ENCODE measurements around the gene ARSI. TPM values are rescaled to one million over a fixed set of nuclear protein-coding genes. Genes with fewer than 3 reads are reported as not detected.

Gene ARSI
- total RNA-seq, 1 donor from 2014 or later, result 4.2 TPM

DNA sequence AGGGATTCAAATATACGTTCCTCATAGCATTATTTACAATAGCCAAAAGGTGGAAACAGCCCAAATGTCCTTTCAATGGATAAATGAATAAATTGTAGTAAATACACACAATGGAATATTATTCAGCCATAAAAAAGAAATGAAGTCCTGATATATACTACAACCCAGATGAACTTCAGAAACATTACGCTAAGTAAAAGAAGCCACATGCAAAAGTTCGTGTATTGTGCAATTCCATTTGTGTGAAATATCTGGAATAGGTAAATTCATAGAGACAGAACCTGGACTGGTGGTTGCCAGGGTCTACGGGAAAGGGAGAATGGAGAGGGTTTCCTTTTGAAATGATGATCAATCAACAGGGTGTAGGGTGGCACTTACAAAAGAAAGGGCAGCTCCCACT, 12.5 kb upstream of the ARSI start:
- no peak for DNase-seq (ENCODE audit: low spot score)
- Mint-ChIP-seq H3K27me3 (ENCODE audit: insufficient read depth, low read depth) (peaks cover 13% of the 10 kb centered on the region), H3K9me3 (no peaks in the 10 kb centered on the region), H3K27ac (no peak overlapping the region), H3K4me1 (peaks cover 70% of the 10 kb centered on the region), H3K4me3 (no peak overlapping the region), H3K36me3 (no peaks in the 10 kb centered on the region)
- Histone ChIP-seq H2AFZ (replicated peaks) (no peak overlapping the region), H3K79me2 (ENCODE audit: low read depth) (no peaks in the 10 kb centered on the region), H4K20me1 (ENCODE audit: low read depth) (no peaks in the 10 kb centered on the region), H3K27me3 (no peaks in the 10 kb centered on the region), H3K9ac (no peak overlapping the region), H3K4me2 (no peak overlapping the region), H3K27ac (no peak overlapping the region), H3K4me1 (peaks cover 21% of the 10 kb centered on the region), H3K36me3 (no peaks in the 10 kb centered on the region), H3K9me3 (ENCODE audit: low read depth) (no peaks in the 10 kb centered on the region), H3F3A (ENCODE audit: low read depth) (peaks cover 7% of the 10 kb centered on the region), H3K4me3 (no peak overlapping the region)
- TF ChIP-seq EZH2 (IDR thresholded peaks at IDR 0.05) (no peak), EZH2phosphoT487 (IDR thresholded peaks at IDR 0.05) (no peak)
- TF ChIP-seq, protein P1, sequence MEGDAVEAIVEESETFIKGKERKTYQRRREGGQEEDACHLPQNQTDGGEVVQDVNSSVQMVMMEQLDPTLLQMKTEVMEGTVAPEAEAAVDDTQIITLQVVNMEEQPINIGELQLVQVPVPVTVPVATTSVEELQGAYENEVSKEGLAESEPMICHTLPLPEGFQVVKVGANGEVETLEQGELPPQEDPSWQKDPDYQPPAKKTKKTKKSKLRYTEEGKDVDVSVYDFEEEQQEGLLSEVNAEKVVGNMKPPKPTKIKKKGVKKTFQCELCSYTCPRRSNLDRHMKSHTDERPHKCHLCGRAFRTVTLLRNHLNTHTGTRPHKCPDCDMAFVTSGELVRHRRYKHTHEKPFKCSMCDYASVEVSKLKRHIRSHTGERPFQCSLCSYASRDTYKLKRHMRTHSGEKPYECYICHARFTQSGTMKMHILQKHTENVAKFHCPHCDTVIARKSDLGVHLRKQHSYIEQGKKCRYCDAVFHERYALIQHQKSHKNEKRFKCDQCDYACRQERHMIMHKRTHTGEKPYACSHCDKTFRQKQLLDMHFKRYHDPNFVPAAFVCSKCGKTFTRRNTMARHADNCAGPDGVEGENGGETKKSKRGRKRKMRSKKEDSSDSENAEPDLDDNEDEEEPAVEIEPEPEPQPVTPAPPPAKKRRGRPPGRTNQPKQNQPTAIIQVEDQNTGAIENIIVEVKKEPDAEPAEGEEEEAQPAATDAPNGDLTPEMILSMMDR (IDR thresholded peaks at IDR 0.05), result no peak

DNA sequence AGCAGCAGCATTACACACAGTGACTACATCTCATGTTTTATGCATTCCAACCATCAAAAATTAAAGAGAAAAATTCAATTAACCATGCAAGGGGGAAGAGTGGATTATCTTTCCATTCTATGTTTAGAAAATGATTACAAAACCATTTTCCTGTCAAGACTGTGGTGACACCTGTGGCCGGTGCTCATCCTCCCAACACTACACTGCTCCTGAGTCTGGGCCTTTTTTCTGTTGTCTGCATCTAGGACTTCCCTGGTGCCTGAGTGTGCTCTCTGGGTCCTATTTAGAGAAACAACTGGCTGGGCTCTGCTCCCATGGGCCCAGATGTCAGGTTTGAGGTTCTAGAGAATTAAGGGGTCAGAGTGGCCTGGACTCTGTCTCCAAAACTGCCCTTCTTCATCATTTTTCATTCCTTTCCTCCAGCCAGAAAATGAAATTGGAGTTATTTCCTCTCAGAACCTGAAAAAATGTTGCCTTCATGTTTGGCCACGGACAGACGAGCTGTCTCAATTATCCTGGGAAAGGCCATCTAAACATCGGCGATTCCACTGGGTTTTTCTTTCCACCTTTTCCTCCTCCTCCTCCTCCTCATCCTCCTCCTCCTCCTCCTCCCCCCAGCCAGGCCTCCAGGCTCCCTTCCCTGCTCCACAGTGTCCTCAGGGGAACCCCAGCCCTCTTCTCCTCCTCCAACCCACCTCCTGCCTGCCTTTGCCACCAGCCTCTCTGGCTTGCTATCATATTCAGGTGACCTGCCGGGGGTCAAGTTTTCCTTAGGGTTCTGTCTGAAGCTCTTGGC, 11.4 kb upstream of the ARSI start:
- no peak overlapping the region for H2AFZ ChIP-seq (replicated peaks)
- TF ChIP-seq EZH2 (IDR thresholded peaks at IDR 0.05), result no peak
- no peak for TF ChIP-seq EZH2phosphoT487 (IDR thresholded peaks at IDR 0.05)
- TF ChIP-seq, protein P1 (IDR thresholded peaks at IDR 0.05), result no peak
- Mint-ChIP-seq H3K4me1 (peaks cover 70% of the 10 kb centered on the region), H3K36me3 (no peaks in the 10 kb centered on the region), H3K27ac (no peak overlapping the region), H3K9me3 (no peaks in the 10 kb centered on the region), H3K4me3 (no peak overlapping the region), H3K27me3 (ENCODE audit: insufficient read depth, low read depth) (peaks cover 16% of the 10 kb centered on the region)
- no peaks in the 10 kb centered on the region for H3K27me3 ChIP-seq
- no peak for DNase-seq (ENCODE audit: low spot score)
- no peaks in the 10 kb centered on the region for H4K20me1 ChIP-seq (ENCODE audit: low read depth)
- H3F3A ChIP-seq (ENCODE audit: low read depth), result peaks cover 16% of the 10 kb centered on the region
- H3K9ac ChIP-seq, result no peak overlapping the region
- H3K9me3 ChIP-seq (ENCODE audit: low read depth), result no peaks in the 10 kb centered on the region
- H3K36me3 ChIP-seq, result no peaks in the 10 kb centered on the region
- no peak overlapping the region for H3K27ac ChIP-seq
- H3K4me2 ChIP-seq, result no peak overlapping the region
- H3K79me2 ChIP-seq (ENCODE audit: low read depth), result no peaks in the 10 kb centered on the region
- H3K4me1 ChIP-seq, result peaks cover 22% of the 10 kb centered on the region
- no peak overlapping the region for H3K4me3 ChIP-seq

DNA sequence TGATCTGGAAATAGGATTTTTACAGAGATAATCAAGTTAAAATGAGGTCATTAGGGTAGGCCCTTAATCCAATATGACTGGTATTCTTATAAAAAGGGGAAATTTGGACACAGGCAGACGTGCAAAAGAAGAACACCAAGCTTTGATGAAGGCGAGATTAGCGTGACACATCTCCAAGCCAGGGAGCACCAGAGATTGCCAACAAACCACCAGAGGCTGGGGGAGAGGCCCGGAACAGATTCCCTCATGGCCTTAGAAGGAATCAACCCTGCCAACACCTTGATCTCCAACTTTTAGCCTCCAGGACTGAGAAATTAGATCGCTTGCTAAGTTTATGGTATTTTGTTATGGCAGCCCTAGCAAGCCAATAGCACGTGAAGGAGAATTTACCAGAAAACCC, 10.8 kb upstream of the ARSI start:
- Mint-ChIP-seq H3K4me3 (peak overlapping the region; percentile 4), H3K27ac (no peak overlapping the region), H3K9me3 (no peaks in the 10 kb centered on the region), H3K27me3 (ENCODE audit: insufficient read depth, low read depth) (peaks cover 16% of the 10 kb centered on the region), H3K4me1 (peaks cover 69% of the 10 kb centered on the region), H3K36me3 (no peaks in the 10 kb centered on the region)
- Histone ChIP-seq H3K9me3 (ENCODE audit: low read depth) (no peaks in the 10 kb centered on the region), H3K27me3 (no peaks in the 10 kb centered on the region), H4K20me1 (ENCODE audit: low read depth) (no peaks in the 10 kb centered on the region), H3K4me2 (no peak overlapping the region), H3K36me3 (no peaks in the 10 kb centered on the region), H3K9ac (no peak overlapping the region), H3K79me2 (ENCODE audit: low read depth) (no peaks in the 10 kb centered on the region), H3K4me3 (no peak overlapping the region), H3F3A (ENCODE audit: low read depth) (peaks cover 19% of the 10 kb centered on the region), H3K4me1 (peaks cover 16% of the 10 kb centered on the region), H3K27ac (no peak overlapping the region), H2AFZ (replicated peaks) (no peak overlapping the region)
- TF ChIP-seq EZH2 (IDR thresholded peaks at IDR 0.05) (no peak), EZH2phosphoT487 (IDR thresholded peaks at IDR 0.05) (no peak)
- TF ChIP-seq, protein P1 (IDR thresholded peaks at IDR 0.05), result no peak
- DNase-seq (ENCODE audit: low spot score), result no peak

Data from neural progenitor cell (in vitro differentiated cells).